OCI-M2 (cell line): ENCODE data around the gene ABCC4.

Experiments
- DNase-seq: peaks from one replicate; lab custom pipeline; 2025; ENCODE audit not compliant: unreplicated experiment; lab: John Stamatoyannopoulos, UW

ABCC4 gene

GRCh38 chr13:95301183-95301967 is at the start of gene ABCC4:
ABCC4 (minus strand) TSS chr13:95301451; CDS start chr13:95301314, 137 bp downstream.
- peak; percentile 49 for DNase-seq

- no peak for DNase-seq
These were observed 48.0 kb upstream of the ABCC4 start for GRCh38 chr13:95349267-95349666.

- no peak for DNase-seq
These were observed 42.7 kb upstream of the ABCC4 start for GRCh38 chr13:95343944-95344343.

- no peak for DNase-seq
These were observed 40.2 kb upstream of the ABCC4 start for GRCh38 chr13:95341441-95341840.

GRCh38 chr13:95338905-95339304 is 37.7 kb upstream of the ABCC4 start:
- no peak for DNase-seq

- no peak for DNase-seq
These were observed 36.3 kb upstream of the ABCC4 start for GRCh38 chr13:95337597-95337996.

GRCh38 chr13:95335667-95336066 is 34.4 kb upstream of the ABCC4 start:
- DNase-seq = no peak

GRCh38 chr13:95328386-95328785 is 27.1 kb upstream of the ABCC4 start:
- DNase-seq = no peak

GRCh38 chr13:95327190-95327589 is 25.9 kb upstream of the ABCC4 start:
- DNase-seq = no peak

GRCh38 chr13:95326695-95327094 is 25.4 kb upstream of the ABCC4 start:
- DNase-seq = no peak

GRCh38 chr13:95325485-95325884 is 24.2 kb upstream of the ABCC4 start:
- DNase-seq = no peak

- no peak for DNase-seq
These were observed 22.8 kb upstream of the ABCC4 start for GRCh38 chr13:95323930-95324662.

GRCh38 chr13:95319551-95320274 is 18.5 kb upstream of the ABCC4 start:
- DNase-seq = no peak

- peak; percentile 27 for DNase-seq
These were observed 16.1 kb upstream of the ABCC4 start for GRCh38 chr13:95317039-95317989.

GRCh38 chr13:95315752-95316151 is 14.5 kb upstream of the ABCC4 start:
- no peak for DNase-seq

GRCh38 chr13:95307507-95307906 is 6.3 kb upstream of the ABCC4 start:
- DNase-seq = no peak

GRCh38 chr13:95304453-95304852 is 3.2 kb upstream of the ABCC4 start:
- no peak for DNase-seq

GRCh38 chr13:95301968-95302393 is 730 bp upstream of the ABCC4 start:
- no peak for DNase-seq

GRCh38 chr13:95300625-95301182 is 547 bp downstream of the ABCC4 start:
- no peak for DNase-seq

- DNase-seq = no peak
These were observed 2.2 kb downstream of the ABCC4 start for GRCh38 chr13:95298971-95299621.
